ENCODE measurements around the gene RNU2-1.
"Not testable (repeated sequence)": the region's sequence is repeated elsewhere in the genome, so short reads cannot be mapped to it uniquely, and the experiment has no call there.

RNU2-1 gene

DNA sequence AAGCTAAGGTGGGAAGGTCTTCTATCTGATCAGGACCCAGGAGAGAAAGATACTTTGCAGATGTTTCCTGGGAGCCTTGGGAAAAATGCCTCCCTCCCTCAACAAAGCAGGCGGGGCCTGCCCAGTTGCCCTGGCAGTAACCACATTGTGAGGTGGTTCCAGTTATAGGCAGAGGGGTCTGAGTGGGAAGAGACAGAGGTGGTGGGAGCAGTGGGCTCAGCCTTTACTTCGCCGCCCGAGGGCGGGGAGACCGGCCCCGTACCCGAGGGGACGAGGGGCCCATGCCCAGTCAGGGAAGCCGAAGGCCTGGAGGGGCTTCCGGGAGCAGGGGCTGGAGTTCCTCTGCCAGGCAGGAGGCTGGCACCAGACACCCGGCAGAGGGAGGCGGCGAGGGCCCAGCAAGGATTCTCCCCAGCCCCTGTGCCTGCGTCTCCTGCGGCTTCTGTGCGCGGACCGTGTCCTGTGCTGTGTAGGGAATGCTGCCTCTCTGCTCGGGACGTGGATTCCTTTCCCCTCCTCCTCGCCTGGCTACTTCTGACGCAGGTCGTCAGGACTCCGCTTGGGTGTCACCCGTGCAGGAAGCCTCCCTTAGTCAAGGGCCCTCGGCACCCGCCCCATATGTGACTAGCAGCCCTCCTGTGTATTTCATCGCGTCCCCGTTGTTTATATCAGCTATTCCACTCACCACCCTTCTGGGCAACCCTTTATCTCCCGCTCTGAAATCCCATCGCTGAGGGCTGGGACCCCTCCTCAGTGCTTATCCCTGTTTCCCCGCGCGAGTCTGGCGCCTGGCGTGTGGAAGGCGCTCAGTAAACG lies 2.4 kb downstream of the RNU2-1 start:
- not testable (repeated sequence) for H3K36me3 ChIP-seq (ENCODE audit: insufficient read depth); H3K4me2 ChIP-seq; H4K20me1 ChIP-seq (ENCODE audit: insufficient read depth); H3K27ac ChIP-seq; H3K27me3 ChIP-seq (ENCODE audit: insufficient read depth, low read depth); H3K9ac ChIP-seq; H3K4me1 ChIP-seq (ENCODE audit: low read depth, poor library complexity, severe bottlenecking); H2AFZ ChIP-seq (ENCODE audit: low read depth); H3K4me3 ChIP-seq (IDR thresholded peaks at IDR 0.05; ENCODE audit: insufficient read depth, low read depth, low read length); H3K79me2 ChIP-seq (ENCODE audit: insufficient read depth, low read depth)

DNA sequence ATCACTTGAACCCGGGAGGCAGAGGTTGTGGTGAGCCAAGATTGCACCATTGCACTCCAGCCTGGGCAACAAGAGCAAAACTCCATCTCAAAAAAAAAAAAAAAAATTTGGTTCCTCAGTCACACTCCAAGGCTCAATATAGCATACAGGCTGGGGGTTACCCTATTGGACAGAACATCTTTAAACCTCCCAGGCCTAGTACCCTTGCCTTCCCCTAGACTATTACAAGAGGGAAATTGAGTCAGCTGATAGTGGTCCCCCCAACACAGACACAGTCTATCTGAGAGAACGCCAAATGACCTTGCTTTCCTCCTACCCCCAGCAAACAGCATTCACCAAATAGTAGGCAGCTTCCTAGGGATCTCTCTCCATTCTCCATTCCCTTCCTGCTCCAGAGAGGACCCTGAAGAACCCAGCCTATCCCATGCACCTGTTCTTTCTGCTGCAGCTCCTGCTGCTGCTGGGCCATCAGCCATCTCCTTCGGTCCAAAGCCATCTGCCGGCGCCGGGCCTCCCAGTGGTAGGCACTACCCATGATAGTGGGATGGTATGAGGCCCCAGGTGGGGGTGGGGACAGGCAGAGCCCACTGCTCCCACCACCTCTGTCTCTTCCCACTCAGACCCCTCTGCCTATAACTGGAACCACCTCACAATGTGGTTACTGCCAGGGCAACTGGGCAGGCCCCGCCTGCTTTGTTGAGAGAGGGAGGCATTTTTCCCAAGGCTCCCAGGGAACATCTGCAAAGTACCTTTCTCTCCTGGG lies 5.6 kb downstream of the RNU2-1 start, which contains the start of gene CCDC200:
CCDC200 (minus strand) TSS at position 604 of the 763 bp plus-strand sequence; CDS start at position 535, 69 bp downstream.
- H3K4me1 ChIP-seq (ENCODE audit: low read depth, poor library complexity, severe bottlenecking); H3K4me2 ChIP-seq; H3K36me3 ChIP-seq (ENCODE audit: insufficient read depth); H3K27ac ChIP-seq; H2AFZ ChIP-seq (ENCODE audit: low read depth); H3K79me2 ChIP-seq (ENCODE audit: insufficient read depth, low read depth); H4K20me1 ChIP-seq (ENCODE audit: insufficient read depth); H3K27me3 ChIP-seq (ENCODE audit: insufficient read depth, low read depth); H3K4me3 ChIP-seq (IDR thresholded peaks at IDR 0.05; ENCODE audit: insufficient read depth, low read depth, low read length); H3K9ac ChIP-seq: not testable (repeated sequence)

DNA sequence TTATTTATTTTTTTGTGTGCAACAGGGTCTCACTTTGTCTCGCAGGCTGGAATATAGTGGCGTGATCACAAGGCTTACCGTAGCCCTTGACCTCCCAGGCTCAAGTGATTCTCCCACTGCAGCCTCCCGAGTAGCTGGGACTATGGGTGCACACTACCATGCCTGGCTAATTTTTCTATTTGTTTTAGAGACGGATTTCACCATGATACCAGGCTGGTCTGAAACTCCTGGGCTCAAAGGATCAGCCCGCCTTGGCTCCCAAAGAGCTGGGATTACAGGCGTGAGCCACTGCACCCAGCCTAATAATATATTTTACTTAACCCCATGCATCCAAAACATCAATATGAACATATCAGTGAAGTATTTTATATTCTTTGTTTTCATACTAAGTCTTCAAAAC lies 7.4 kb downstream of the RNU2-1 start:
- no peak overlapping the region for H2AFZ ChIP-seq (ENCODE audit: low read depth)
- no peaks in the 10 kb centered on the region for H3K36me3 ChIP-seq (ENCODE audit: insufficient read depth)
- H3K27me3 ChIP-seq (ENCODE audit: insufficient read depth, low read depth): no peaks in the 10 kb centered on the region
- H3K4me1 ChIP-seq (ENCODE audit: low read depth, poor library complexity, severe bottlenecking): no peaks in the 10 kb centered on the region
- no peak overlapping the region for H3K4me3 ChIP-seq (IDR thresholded peaks at IDR 0.05; ENCODE audit: insufficient read depth, low read depth, low read length)
- no peak overlapping the region for H3K27ac ChIP-seq
- no peak overlapping the region for H3K9ac ChIP-seq
- H4K20me1 ChIP-seq (ENCODE audit: insufficient read depth): no peaks in the 10 kb centered on the region
- H3K4me2 ChIP-seq: no peak overlapping the region
- TF ChIP-seq, protein P1, sequence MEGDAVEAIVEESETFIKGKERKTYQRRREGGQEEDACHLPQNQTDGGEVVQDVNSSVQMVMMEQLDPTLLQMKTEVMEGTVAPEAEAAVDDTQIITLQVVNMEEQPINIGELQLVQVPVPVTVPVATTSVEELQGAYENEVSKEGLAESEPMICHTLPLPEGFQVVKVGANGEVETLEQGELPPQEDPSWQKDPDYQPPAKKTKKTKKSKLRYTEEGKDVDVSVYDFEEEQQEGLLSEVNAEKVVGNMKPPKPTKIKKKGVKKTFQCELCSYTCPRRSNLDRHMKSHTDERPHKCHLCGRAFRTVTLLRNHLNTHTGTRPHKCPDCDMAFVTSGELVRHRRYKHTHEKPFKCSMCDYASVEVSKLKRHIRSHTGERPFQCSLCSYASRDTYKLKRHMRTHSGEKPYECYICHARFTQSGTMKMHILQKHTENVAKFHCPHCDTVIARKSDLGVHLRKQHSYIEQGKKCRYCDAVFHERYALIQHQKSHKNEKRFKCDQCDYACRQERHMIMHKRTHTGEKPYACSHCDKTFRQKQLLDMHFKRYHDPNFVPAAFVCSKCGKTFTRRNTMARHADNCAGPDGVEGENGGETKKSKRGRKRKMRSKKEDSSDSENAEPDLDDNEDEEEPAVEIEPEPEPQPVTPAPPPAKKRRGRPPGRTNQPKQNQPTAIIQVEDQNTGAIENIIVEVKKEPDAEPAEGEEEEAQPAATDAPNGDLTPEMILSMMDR (conservative IDR thresholded peaks at IDR 0.05; ENCODE audit: low read depth, low read length): no peak
- H3K79me2 ChIP-seq (ENCODE audit: insufficient read depth, low read depth): no peaks in the 10 kb centered on the region

DNA sequence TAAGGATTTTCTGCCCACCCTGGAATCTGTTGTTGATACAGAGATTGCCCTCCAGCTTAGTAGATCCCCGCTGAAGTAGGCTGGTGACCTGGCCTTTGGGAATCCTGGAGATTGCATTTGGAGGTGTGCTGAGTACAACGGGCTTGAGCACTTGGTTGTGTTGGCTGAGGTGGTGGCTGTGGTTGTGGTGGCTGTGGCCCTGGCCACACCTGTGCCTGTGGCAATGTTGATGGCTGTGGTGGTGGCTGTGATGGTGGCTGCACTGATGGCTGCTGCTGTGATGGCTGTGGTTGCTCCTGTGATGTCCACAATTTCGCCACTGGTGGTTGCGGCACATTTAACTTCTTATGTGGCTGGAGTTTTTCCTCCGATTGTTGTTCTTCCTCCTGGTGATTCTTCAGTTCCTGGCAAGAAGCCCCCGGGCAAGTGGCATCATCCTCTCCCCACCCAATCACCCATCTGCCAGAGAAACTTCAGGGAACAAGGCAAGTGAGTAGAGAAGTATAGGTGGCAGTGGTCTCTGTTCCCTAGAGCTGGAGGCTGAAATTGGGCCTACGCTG lies 9.6 kb downstream of the RNU2-1 start:
- H3K79me2 ChIP-seq (ENCODE audit: insufficient read depth, low read depth): no peaks in the 10 kb centered on the region
- no peaks in the 10 kb centered on the region for H3K27me3 ChIP-seq (ENCODE audit: insufficient read depth, low read depth)
- no peaks in the 10 kb centered on the region for H3K4me1 ChIP-seq (ENCODE audit: low read depth, poor library complexity, severe bottlenecking)
- H4K20me1 ChIP-seq (ENCODE audit: insufficient read depth): no peaks in the 10 kb centered on the region
- TF ChIP-seq, protein P1 (conservative IDR thresholded peaks at IDR 0.05; ENCODE audit: low read depth, low read length): no peak
- no peaks in the 10 kb centered on the region for H3K36me3 ChIP-seq (ENCODE audit: insufficient read depth)
- no peak overlapping the region for H3K9ac ChIP-seq
- no peak overlapping the region for H2AFZ ChIP-seq (ENCODE audit: low read depth)
- no peak overlapping the region for H3K27ac ChIP-seq
- H3K4me3 ChIP-seq (IDR thresholded peaks at IDR 0.05; ENCODE audit: insufficient read depth, low read depth, low read length): no peak overlapping the region
- H3K4me2 ChIP-seq: no peak overlapping the region

DNA sequence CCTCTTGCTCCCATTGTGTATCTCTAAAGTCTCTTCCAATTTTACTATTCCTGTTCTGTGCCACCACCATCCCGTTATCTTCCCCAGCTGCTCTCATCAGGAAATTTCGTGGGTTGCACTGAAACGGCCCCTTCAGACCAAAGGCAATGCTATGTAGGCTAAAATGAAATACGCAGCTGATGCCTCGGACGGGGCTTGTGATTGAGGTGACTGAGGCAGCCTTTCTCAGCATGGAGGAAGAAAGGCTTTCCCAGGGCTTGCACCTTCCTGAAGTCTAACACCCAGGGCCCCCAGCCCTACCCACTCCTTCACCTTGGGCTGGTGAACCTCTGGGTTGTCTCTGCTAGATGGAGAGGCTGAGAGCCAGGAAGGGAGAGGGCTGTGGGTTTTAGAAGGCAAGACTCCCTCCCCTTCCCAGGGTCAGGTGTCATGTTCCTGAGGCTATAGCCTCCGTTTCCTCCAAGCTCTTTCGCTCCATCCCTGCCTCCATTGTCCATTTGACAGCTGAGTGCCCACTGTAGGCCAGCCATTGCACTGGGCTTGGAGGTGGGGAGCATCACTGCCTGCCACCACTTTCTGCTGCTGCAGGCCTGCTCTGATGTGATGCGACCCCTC lies 13.2 kb downstream of the RNU2-1 start:
- H4K20me1 ChIP-seq (ENCODE audit: insufficient read depth): no peaks in the 10 kb centered on the region
- TF ChIP-seq, protein P1 (conservative IDR thresholded peaks at IDR 0.05; ENCODE audit: low read depth, low read length): no peak
- no peak overlapping the region for H2AFZ ChIP-seq (ENCODE audit: low read depth)
- H3K4me2 ChIP-seq: no peak overlapping the region
- H3K27me3 ChIP-seq (ENCODE audit: insufficient read depth, low read depth): no peaks in the 10 kb centered on the region
- H3K36me3 ChIP-seq (ENCODE audit: insufficient read depth): no peaks in the 10 kb centered on the region
- H3K27ac ChIP-seq: no peak overlapping the region
- no peaks in the 10 kb centered on the region for H3K79me2 ChIP-seq (ENCODE audit: insufficient read depth, low read depth)
- H3K4me1 ChIP-seq (ENCODE audit: low read depth, poor library complexity, severe bottlenecking): no peaks in the 10 kb centered on the region
- H3K9ac ChIP-seq: no peak overlapping the region
- no peak overlapping the region for H3K4me3 ChIP-seq (IDR thresholded peaks at IDR 0.05; ENCODE audit: insufficient read depth, low read depth, low read length)
